ENCODE measurements around the gene PTCH2. TPM values are rescaled to one million over a fixed set of nuclear protein-coding genes. Genes with fewer than 3 reads are reported as not detected.
A peak's percentile ranks its signal among the peaks of the same experiment; 100 is the strongest.

The PTCH2 gene
- total and polyA plus RNA-seq, 2 of the 13 experiments (the other 11 are each of a cell fraction or from before 2014, with no cell fraction given): 0.60 to 1.5 TPM

DNA sequence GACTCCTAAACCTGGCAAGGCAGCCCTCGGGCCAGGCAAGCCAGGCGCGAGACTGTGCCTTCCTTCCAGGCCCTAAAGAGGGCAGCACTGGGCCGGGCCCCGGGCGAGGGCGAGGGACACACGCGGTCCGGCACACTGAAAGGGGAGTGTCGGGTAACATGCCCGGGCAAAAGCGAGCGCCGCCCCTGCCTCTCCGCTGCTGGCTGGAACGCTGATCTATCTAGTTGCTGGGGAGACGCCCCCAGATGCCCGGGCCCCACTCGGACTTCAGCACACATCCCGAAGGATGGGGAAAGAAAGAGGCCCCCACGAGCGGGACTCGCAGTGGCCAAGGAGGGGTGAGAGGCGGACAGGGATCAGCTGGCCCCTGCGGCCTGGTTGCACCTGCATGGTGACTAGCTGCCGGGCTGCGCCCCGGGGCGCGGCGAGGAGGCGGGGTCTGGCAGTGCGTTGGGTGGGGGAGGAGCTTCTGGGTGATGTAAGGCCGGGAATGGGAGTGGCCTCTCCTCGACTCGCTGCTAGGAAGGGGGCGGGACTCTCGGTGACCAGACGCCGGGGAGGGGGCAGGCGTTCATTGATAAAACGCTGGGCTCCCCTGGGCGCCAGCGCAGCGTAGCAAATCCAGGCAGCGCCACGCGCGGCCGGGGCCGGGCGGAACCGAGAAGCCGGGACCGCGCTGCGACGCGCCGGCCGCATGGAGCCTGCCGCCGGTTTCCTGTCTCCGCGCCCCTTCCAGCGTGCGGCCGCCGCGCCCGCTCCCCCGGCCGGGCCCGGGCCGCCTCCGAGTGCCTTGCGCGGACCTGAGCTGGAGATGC lies 43.1 kb downstream of the PTCH2 start, which contains the start of gene PLK3 (continued):
- TF ChIP-seq, protein P1, sequence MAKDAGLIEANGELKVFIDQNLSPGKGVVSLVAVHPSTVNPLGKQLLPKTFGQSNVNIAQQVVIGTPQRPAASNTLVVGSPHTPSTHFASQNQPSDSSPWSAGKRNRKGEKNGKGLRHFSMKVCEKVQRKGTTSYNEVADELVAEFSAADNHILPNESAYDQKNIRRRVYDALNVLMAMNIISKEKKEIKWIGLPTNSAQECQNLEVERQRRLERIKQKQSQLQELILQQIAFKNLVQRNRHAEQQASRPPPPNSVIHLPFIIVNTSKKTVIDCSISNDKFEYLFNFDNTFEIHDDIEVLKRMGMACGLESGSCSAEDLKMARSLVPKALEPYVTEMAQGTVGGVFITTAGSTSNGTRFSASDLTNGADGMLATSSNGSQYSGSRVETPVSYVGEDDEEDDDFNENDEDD (CRISPR knock-in tag; IDR thresholded peaks at IDR 0.05; ENCODE audit: borderline replicate concordance): peak; percentile 91
- peak; percentile 57; the same call in 1 of the 2 replicates for TF ChIP-seq ZNF775 (CRISPR knock-in tag; IDR thresholded peaks at IDR 0.05; ENCODE audit: borderline replicate concordance)
- TF ChIP-seq TEAD2 (CRISPR knock-in tag; IDR thresholded peaks at IDR 0.05): no peak
- no peak for TF ChIP-seq CBX2 (IDR thresholded peaks at IDR 0.05; ENCODE audit: low read depth, low read length)
- TF ChIP-seq CBX2 (CRISPR knock-in tag; IDR thresholded peaks at IDR 0.05; ENCODE audit: low read depth): no peak
- no peak for TF ChIP-seq NFE2L2 (IDR thresholded peaks at IDR 0.05; ENCODE audit: low read length)
- TF ChIP-seq CCDC6 (CRISPR knock-in tag; IDR thresholded peaks at IDR 0.05): peak; percentile 18
- TF ChIP-seq, protein P2, sequence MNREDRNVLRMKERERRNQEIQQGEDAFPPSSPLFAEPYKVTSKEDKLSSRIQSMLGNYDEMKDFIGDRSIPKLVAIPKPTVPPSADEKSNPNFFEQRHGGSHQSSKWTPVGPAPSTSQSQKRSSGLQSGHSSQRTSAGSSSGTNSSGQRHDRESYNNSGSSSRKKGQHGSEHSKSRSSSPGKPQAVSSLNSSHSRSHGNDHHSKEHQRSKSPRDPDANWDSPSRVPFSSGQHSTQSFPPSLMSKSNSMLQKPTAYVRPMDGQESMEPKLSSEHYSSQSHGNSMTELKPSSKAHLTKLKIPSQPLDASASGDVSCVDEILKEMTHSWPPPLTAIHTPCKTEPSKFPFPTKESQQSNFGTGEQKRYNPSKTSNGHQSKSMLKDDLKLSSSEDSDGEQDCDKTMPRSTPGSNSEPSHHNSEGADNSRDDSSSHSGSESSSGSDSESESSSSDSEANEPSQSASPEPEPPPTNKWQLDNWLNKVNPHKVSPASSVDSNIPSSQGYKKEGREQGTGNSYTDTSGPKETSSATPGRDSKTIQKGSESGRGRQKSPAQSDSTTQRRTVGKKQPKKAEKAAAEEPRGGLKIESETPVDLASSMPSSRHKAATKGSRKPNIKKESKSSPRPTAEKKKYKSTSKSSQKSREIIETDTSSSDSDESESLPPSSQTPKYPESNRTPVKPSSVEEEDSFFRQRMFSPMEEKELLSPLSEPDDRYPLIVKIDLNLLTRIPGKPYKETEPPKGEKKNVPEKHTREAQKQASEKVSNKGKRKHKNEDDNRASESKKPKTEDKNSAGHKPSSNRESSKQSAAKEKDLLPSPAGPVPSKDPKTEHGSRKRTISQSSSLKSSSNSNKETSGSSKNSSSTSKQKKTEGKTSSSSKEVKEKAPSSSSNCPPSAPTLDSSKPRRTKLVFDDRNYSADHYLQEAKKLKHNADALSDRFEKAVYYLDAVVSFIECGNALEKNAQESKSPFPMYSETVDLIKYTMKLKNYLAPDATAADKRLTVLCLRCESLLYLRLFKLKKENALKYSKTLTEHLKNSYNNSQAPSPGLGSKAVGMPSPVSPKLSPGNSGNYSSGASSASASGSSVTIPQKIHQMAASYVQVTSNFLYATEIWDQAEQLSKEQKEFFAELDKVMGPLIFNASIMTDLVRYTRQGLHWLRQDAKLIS (CRISPR knock-in tag; IDR thresholded peaks at IDR 0.05): no peak
- peak; percentile 72; the same call in 1 of the 2 replicates for TF ChIP-seq ZNF317 (CRISPR knock-in tag; IDR thresholded peaks at IDR 0.05)
- TF ChIP-seq FOXJ3 (CRISPR knock-in tag; IDR thresholded peaks at IDR 0.05; ENCODE audit: borderline replicate concordance): no peak
- TF ChIP-seq MZF1 (CRISPR knock-in tag; IDR thresholded peaks at IDR 0.05; ENCODE audit: borderline replicate concordance): no peak
- TF ChIP-seq, protein P3, sequence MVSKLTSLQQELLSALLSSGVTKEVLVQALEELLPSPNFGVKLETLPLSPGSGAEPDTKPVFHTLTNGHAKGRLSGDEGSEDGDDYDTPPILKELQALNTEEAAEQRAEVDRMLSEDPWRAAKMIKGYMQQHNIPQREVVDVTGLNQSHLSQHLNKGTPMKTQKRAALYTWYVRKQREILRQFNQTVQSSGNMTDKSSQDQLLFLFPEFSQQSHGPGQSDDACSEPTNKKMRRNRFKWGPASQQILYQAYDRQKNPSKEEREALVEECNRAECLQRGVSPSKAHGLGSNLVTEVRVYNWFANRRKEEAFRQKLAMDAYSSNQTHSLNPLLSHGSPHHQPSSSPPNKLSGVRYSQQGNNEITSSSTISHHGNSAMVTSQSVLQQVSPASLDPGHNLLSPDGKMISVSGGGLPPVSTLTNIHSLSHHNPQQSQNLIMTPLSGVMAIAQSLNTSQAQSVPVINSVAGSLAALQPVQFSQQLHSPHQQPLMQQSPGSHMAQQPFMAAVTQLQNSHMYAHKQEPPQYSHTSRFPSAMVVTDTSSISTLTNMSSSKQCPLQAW (CRISPR knock-in tag; IDR thresholded peaks at IDR 0.05): peak; percentile 93
- TF ChIP-seq ZNF382 (CRISPR knock-in tag; IDR thresholded peaks at IDR 0.05; ENCODE audit: borderline replicate concordance): no peak
- peak; percentile 21; the same call in 1 of the 2 replicates for TF ChIP-seq CBX5 (CRISPR knock-in tag; IDR thresholded peaks at IDR 0.05; ENCODE audit: borderline replicate concordance)
- peak; percentile 89; the same call in 1 of the 2 replicates for TF ChIP-seq ZBTB3 (CRISPR knock-in tag; IDR thresholded peaks at IDR 0.05; ENCODE audit: borderline replicate concordance, low read depth)
- no peak; the same call in 1 of the 2 replicates for TF ChIP-seq ETV5 (CRISPR knock-in tag; IDR thresholded peaks at IDR 0.05; ENCODE audit: borderline replicate concordance)
- TF ChIP-seq CC2D1A (CRISPR knock-in tag; IDR thresholded peaks at IDR 0.05): no peak
- no peak for TF ChIP-seq MAFK (conservative IDR thresholded peaks at IDR 0.05 in 1 of 2, IDR thresholded peaks at IDR 0.05 in 1 of 2; ENCODE audit: low read length in 2 of 2)
- TF ChIP-seq, protein P4, sequence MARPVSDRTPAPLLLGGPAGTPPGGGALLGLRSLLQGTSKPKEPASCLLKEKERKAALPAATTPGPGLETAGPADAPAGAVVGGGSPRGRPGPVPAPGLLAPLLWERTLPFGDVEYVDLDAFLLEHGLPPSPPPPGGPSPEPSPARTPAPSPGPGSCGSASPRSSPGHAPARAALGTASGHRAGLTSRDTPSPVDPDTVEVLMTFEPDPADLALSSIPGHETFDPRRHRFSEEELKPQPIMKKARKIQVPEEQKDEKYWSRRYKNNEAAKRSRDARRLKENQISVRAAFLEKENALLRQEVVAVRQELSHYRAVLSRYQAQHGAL (CRISPR knock-in tag; IDR thresholded peaks at IDR 0.05; ENCODE audit: not compliant biosample characterization): no peak
- TF ChIP-seq, protein P5, sequence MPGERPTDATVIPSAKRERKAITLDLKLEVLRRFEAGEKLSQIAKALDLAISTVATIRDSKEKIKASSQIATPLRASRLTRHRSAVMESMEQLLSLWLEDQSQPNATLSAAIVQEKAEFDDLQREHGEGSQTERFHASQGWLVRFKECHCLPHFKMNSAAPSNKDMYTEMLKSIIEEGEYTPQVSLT (CRISPR knock-in tag; IDR thresholded peaks at IDR 0.05; ENCODE audit: borderline replicate concordance, low read depth): 0 out of 2 replicates have a peak, but pooled peaks have one; percentile 69
- no peak; the same call in 1 of the 2 replicates for TF ChIP-seq ZNF232 (CRISPR knock-in tag; IDR thresholded peaks at IDR 0.05; ENCODE audit: borderline replicate concordance)

Data from HepG2 (cell line).